RKO (cell line): Measurements from ENCODE around the gene EP300.
"Not testable (repeated sequence)": the region's sequence is repeated elsewhere in the genome, so short reads cannot be mapped to it uniquely, and the experiment has no call there.

ENCODE experiments used
- DNase-seq: peaks from one replicate; pipeline ENCODE4 v3.0.0-alpha.2; 2016; ENCODE audit warnings: low spot score

Gene EP300

DNA sequence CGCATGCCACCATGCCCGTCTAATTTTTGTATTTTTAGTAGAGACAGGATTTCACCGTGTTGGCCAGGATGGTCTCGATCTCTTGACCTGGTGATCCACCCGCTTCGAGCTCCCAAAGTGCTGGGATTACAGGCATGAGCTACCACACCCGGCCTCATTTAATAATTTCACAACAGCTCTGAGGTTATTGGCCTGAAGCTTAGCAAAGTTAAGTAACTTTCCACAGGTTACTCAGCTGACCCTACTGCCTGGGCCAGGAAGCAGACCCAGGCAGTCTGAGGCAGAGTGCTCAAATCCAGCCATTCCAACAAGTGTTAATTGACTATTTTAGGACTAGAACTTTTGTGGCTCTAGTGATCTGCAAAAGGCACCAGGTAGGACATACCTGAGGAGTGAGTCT lies 60.5 kb downstream of the EP300 start:
- no peak for DNase-seq

DNA sequence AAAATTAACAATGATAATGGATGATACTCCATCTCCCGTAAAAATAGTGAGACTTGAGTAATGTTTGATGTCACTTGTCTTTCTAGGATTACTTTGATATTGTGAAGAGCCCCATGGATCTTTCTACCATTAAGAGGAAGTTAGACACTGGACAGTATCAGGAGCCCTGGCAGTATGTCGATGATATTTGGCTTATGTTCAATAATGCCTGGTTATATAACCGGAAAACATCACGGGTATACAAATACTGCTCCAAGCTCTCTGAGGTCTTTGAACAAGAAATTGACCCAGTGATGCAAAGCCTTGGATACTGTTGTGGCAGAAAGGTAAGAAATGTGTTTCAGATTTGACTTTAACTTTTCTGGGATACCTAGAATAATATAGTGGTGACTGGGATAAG lies 64.7 kb downstream of the EP300 start:
- no peak for DNase-seq

DNA sequence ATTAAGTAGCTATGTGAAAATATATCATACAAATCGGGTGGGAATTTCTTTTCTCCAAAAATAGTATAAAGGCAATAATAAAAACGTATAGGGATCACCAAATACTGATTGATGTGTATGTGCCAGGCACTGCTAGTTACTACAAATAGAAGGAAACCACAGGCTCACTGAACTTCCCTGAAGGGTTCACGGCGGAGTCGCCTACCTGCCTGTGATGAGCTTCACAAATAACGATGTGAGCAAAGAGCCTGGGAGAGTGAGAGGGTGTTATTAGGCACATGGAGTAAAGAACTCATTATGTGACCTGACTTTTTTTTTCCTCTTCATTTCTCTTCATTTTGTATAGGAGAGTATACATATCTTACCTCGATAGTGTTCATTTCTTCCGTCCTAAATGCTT lies 76.8 kb downstream of the EP300 start:
- DNase-seq: no peak

DNA sequence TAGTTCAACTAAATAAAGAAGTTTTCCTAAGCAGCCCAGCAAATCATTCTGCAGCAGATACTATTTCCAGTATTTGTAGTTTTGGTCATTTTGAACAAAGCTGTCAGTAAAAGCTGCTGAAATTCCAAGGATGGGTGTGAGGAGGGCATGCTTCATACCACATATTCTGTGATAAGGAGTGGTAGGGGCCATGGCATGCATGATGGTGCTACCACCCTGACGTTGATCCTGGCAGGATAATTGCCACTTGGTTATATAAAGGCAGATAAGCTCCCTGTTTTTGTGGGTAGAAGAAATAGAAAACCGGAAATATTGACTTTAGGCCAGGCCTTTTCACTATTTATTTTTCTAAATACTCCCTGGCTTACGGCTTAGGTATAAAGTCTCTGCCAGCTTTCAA lies 79.6 kb downstream of the EP300 start:
- no peak for DNase-seq

DNA sequence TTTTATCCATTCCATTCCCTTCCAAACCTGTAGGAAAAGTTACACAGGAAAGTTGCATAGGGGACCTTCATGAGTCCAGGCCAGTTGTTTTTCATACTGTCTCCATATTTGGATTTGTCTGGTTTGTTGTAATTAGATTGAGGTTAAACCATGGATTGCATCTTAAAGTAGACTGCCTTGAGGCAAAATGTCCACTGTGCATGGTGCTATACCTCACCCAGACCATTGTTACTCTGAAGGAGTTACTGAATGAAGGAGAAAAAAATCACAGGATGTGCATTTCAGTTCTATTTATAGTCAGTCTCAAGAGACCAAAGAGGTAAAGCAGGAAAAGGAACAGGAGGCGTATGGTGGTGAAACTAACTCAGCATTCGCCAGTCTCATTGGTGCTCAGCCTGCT lies 83.2 kb downstream of the EP300 start:
- no peak for DNase-seq

DNA sequence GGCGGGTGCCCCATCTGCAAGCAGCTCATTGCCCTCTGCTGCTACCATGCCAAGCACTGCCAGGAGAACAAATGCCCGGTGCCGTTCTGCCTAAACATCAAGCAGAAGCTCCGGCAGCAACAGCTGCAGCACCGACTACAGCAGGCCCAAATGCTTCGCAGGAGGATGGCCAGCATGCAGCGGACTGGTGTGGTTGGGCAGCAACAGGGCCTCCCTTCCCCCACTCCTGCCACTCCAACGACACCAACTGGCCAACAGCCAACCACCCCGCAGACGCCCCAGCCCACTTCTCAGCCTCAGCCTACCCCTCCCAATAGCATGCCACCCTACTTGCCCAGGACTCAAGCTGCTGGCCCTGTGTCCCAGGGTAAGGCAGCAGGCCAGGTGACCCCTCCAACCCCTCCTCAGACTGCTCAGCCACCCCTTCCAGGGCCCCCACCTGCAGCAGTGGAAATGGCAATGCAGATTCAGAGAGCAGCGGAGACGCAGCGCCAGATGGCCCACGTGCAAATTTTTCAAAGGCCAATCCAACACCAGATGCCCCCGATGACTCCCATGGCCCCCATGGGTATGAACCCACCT lies 84.7 kb downstream of the EP300 start:
- DNase-seq: no peak

DNA sequence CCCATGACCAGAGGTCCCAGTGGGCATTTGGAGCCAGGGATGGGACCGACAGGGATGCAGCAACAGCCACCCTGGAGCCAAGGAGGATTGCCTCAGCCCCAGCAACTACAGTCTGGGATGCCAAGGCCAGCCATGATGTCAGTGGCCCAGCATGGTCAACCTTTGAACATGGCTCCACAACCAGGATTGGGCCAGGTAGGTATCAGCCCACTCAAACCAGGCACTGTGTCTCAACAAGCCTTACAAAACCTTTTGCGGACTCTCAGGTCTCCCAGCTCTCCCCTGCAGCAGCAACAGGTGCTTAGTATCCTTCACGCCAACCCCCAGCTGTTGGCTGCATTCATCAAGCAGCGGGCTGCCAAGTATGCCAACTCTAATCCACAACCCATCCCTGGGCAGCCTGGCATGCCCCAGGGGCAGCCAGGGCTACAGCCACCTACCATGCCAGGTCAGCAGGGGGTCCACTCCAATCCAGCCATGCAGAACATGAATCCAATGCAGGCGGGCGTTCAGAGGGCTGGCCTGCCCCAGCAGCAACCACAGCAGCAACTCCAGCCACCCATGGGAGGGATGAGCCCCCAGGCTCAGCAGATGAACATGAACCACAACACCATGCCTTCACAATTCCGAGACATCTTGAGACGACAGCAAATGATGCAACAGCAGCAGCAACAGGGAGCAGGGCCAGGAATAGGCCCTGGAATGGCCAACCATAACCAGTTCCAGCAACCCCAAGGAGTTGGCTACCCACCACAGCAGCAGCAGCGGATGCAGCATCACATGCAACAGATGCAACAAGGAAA lies 85.4 kb downstream of the EP300 start:
- no peak for DNase-seq

DNA sequence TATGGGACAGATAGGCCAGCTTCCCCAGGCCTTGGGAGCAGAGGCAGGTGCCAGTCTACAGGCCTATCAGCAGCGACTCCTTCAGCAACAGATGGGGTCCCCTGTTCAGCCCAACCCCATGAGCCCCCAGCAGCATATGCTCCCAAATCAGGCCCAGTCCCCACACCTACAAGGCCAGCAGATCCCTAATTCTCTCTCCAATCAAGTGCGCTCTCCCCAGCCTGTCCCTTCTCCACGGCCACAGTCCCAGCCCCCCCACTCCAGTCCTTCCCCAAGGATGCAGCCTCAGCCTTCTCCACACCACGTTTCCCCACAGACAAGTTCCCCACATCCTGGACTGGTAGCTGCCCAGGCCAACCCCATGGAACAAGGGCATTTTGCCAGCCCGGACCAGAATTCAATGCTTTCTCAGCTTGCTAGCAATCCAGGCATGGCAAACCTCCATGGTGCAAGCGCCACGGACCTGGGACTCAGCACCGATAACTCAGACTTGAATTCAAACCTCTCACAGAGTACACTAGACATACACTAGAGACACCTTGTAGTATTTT lies 86.1 kb downstream of the EP300 start:
- no peak for DNase-seq

DNA sequence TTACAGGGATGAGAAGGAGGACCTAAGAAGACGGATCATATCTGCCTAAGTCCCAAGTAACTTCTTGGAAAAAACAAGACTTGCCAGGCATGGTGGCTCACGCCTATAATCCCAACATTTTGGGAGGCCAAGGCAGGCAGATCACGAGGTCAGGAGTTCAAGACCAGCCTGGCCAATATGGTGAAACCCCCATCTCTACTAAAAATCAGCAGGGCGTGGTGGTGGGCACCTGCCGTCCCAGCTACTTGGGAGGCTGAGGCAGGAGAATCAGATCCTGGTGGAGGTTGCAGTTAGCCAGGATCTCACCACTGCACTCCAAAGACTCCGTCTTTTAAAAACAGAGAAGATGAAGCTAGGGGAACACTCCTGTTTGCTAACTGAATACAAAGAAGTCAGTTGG lies 88.0 kb downstream of the EP300 start:
- not testable (repeated sequence) for DNase-seq

DNA sequence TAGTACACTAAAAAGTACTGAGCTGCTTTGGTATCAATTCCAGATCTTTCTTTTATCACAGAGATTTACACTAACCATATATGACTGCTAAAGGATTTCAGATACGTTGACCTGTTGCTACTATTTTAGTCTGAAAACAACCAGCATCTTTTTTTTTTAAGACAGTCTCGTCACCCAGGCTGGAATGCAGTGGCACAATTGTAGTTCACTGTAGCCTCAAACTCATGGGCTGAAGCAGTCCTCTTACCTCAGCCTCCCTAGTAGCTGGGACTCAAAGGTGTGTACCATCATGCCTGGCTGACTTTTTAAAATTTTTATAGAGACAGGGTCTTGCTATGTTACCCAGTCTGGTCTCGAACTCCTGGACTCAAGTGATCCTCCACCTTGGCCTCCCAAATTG lies 88.5 kb downstream of the EP300 start:
- no peak for DNase-seq

DNA sequence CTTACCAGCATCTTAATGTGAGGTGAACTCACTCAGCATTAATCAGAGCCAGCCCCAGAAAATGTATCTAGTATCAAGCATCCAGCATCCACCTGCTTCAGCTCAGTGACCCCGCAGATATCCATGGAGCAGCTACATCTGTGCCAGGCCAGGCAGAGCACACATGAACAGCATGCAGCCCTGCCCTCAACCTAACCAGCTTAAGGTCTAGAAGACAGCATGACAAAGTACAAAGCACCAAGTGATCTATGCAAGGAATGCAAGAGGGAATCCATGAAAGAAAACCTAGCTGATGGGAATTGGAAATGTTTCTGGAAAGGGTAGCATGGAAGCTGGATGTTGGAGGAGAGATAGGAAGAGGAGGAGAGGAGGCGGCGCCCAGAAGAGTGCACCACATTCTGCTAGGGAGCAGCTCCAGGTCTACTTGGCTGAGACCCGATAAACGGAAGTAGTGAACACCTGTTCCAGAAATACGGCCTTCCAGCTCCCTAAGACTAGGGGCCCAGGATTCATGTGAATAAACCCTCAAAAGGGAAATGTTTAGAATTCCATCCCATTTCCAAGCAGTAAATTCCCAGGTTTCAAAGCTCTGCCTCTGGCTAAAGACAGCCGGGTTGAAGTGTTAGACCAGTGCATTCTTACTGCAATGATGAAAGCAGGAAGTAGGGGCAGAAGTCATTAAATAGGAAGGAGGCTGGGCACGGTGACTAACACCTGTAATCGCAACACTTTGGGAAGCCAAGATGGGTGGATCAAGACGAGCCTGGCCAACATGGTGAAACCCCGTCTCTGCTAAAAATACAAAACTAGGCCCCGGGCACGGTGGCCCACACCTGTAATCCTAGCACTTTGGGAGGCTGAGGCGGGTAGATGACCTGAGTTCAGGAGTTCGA lies 89.2 kb downstream of the EP300 start:
- DNase-seq: peak; percentile 49

DNA sequence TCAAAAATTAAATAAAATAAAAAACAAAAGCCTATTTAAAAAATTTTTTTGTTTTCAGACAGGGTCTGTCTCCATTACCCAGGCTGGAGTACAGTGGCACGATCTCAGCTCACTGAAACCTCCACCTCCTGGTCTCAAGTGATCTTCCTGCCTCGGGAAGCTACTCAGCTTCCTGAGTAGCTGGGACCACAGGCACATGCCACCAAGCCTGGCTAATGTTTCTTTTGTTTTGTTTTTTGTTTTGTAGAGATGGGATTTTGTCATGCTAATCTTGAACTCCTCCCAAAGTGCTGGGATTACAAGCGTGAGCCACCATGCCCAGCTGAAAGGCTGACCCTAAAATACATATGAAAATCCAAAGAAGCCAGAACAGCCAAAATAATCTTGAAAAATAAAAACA lies 92.3 kb downstream of the EP300 start:
- DNase-seq: no peak

DNA sequence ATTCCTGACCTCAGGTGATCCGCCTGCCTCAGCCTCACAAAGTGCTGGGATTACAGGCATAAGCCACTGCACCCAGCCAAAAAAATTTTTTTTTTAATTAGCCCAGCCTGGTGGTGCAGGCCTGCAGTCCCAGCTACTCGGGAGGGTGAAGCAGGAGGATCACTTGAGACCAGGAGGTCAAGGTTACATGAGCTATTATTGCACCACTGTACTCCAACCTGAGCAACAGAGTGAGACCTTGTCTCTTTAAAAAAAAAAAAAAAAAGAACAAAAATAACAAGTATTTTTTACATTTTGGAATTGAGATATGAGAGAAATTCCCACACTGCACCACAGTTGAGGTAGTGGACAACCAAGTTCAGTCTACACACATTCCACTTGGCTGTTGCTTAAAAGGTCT lies 99.1 kb downstream of the EP300 start:
- DNase-seq: no peak

DNA sequence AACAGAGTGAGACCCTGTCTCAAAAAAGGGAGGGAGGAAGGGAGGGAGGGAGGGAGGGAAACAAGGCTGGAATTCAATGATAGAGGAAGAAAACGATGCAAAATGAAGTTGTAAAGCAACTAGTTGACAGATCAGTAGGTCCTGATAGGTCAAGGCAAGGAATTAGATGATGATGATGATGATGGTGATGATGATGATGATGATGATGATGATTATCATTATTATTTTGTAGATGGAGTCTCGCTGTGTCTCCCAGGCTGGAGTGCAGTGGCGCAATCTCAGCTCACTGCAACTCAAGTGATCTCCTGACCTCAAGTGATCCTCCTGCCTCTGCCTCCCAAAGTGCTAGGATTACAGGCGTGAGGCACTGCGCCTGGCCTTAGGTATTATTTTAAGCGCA lies 101.4 kb downstream of the EP300 start:
- no peak for DNase-seq

DNA sequence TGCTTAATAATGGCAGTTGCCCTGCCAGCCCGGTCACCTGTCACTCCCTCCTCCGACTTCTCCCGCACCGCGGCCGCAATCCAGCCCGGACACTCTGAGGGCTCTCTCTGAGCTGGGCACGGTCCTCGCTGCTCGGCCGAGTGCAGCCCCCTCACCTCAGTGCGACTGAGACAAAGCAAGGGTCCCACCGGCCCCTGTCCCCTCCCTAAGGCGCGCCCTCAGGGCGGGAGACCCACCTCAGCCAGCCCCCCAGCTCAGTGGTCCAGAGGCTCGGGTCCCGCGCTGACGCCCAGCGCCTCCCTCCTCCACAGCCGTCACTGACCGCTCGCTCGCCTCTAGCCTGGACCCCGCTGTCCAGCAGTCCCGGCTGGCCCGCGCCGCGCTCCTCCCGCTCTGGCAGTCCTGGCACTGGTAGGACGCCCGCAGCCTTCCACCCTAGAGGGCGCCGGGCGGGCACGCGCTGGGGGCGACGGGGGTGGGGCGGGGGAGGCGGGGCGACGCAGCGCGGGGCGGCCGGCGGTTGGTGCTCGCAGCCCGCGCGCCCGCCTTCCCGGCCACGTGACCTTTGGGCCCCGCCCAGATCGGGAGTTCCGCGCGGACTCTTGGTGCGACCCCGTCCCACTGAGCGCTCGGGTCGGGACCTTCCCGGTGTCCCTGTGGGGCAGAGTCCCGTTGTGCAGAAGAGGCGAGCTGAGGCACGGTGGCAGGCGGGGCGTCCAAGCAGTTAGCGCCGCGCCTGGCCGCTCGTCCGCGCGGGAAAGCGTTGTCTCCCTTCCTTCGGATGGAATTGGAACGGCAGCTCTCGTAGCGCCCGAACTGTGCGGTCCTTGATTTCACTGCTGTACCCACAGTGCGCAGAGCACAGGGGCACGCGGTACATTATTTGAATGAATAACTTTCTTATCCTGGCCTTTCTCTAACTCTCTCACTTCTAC lies 104.9 kb downstream of the EP300 start:
- peak; percentile 77 for DNase-seq

DNA sequence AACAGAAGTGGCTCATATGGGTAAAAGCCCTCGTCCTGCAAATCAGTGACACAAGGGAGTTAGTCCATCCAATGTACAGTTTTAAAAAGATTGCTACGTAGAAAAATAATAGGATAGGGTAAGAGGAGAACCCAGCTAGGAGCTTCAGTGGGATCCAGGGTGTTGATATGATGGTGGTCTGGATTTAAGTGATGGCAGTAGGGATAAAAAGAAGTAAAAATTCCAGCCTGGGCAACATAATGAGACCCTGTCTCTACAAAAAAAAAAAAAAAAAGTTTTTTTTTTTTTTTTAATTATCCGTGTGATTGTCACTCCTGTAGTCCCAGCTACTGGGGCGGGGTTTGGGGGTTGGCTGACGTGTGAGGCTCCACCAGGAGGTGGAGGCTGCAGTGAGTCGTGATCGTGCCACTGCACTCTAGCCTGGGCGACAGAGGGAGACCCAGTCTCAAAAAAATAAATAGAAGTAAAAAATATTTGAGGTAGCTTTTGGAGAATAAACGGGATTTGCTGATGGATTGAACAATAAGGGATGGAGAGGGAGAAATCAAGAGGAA lies 105.7 kb downstream of the EP300 start:
- peak; percentile 47 for DNase-seq

DNA sequence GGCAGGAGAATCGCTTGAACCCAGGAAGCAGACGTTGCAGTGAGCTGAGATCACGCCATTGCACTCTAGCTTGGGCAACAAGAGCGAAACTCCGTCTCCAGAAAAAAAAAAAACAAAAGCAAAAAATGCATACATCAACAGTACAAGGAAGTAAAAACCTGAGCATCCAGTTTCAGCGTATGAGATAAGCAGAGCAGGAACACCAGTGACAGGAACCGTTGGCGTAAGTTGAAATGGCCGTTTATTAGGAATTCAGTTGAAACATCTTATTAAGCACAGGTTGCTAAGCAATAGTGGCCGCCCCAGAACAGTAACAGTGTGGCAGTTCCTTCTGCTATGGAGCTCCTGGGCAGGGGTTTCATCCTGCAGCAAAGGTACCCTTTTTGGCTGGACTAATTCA lies 108.7 kb downstream of the EP300 start:
- no peak for DNase-seq

DNA sequence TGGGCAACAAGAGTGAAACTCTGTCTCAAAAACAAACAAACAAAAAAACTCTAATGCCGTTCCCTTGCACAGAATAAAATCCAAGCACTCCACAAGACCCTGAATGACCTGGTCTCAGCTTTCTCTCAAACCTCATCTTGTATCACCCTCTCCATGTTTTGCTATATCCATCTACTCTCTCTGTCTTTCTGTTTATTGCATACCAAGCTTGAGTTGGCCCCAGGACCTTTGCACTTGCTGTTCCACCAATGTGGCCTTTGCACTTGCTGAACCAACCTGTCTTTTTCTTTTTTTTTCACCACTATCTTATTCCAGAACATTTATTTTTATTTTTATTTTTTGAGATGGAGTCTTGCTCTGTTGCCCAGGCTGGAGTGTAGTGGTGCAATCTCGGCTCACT lies 110.7 kb downstream of the EP300 start:
- DNase-seq: no peak

DNA sequence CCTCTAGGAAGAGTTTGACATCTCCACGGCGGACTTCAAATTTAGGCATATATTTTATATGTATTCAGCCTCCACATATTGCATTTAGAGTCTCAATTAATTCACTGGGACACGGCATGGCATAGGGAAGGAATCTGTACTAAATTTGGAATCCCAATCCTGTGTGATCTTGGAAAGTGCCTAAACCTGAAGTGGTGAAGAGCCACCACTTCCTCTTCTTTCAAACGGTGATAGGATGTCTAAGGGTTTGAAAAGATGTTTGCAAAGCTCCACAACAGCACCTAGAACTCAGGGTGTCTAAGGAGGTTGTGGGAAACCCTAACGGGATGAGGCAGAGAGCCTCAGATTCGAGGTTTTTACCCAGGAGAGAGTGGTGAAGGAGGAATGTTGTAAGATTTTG lies 111.7 kb downstream of the EP300 start:
- DNase-seq: no peak

DNA sequence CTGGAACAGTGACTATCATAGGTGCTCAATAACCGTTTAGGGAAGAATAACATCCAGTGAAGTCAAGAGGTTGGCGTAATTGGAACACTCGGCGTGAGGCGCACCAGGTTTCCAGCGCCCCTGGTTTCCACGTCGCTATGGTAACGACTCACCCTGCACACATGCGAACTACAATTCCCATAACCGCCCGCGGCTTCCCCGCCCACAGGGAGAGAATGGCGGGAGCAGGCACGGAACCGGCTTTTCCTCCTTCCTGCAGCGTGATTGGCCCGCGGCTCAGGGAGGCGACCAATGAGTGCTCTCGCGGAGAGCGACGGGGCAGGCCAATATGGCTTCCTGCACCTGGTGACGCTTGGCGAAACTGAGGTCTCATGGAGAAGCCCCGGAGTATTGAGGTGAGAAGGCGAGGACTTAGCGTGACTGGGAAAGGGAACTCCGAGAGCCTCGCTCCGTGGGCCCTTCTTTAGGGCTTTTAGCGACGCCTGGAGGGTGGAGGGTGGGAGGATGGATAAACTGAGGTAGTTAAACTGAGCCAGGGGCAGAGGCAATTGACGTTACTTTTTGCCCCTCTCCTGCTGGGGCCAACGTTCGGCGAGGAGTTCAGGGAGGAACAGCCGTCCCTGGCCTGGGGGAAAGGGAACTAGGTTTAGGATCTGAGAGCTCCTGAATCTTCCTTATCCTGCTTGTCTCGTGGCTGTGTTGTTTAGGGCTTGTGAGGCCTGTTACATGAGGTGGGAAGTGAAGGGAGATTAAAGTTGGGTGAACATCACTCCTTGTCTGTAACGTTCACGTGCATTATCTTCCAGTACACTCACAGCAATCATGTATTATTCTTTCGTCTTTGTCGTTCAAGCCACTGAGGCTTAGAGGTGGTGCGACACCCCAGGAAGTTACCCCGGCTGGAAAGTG lies 112.9 kb downstream of the EP300 start, which contains the start of gene L3MBTL2:
Gene L3MBTL2 (plus strand): TSS at position 321 of the 909 bp plus-strand sequence. CDS start 51 bp downstream, at position 372.
- peak; percentile 97 for DNase-seq
